SK-N-SH treated with all-trans-retinoic acid at 6 μM for 48 hours (cell line): Measurements from ENCODE around the gene AP1S1.

Experiments
- CREB5 ChIP-seq: fragments of 250-450 bp; sonication (Bioruptor Pico); IDR thresholded peaks from 2 replicates; pipeline ENCODE4 v1.5.1; 2020; ENCODE audit warnings: low read depth, mild to moderate bottlenecking, moderate library complexity
- GLIS3 ChIP-seq: fragments of 250-450 bp; sonication (Bioruptor Pico); IDR thresholded peaks from 2 replicates; pipeline ENCODE4 v1.5.0; 2020; ENCODE audit warnings: mild to moderate bottlenecking, moderate library complexity
- RARB ChIP-seq: fragments of 250-450 bp; sonication (Bioruptor Pico); IDR thresholded peaks from 2 replicates; pipeline ENCODE4 v1.8.0; 2021; ENCODE audit warnings: mild to moderate bottlenecking, moderate library complexity
- SNAI2 ChIP-seq: fragments of 250-450 bp; sonication (Bioruptor Pico); IDR thresholded peaks from 2 replicates; pipeline ENCODE4 v1.5.0; 2020; ENCODE audit warnings: mild to moderate bottlenecking, moderate library complexity
- TOX ChIP-seq: fragments of 250-450 bp; sonication (Bioruptor Pico); IDR thresholded peaks from 2 replicates; pipeline ENCODE4 v1.8.0; 2021; ENCODE audit warnings: mild to moderate bottlenecking, moderate library complexity, borderline replicate concordance
- ZFP3 ChIP-seq: fragments of 250-450 bp; sonication (Bioruptor Pico); IDR thresholded peaks from 2 replicates; pipeline ENCODE4 v1.5.0; 2020; ENCODE audit warnings: mild to moderate bottlenecking, moderate library complexity
- ZNF565 ChIP-seq: fragments of 450-650 bp; formaldehyde crosslinking; conservative IDR thresholded peaks from 2 replicates; pipeline ENCODE4 v1.5.0; 2020; ENCODE audit warnings: low read depth, mild to moderate bottlenecking, moderate library complexity
- TF ChIP-seq, protein P1 (sequence below): fragments of 250-450 bp; sonication (Bioruptor Pico); IDR thresholded peaks from 2 replicates; pipeline ENCODE4 v1.5.0; 2020; ENCODE audit warnings: mild to moderate bottlenecking, moderate library complexity

GRCh38 chr7:101169838-101170551 lies 15.7 kb downstream of the AP1S1 start:
- TF ChIP-seq SNAI2 (no peak), TOX (CRISPR knock-in tag) (no peak), GLIS3 (CRISPR knock-in tag) (no peak), ZNF565 (CRISPR knock-in tag) (no peak), RARB (CRISPR knock-in tag) (no peak), ZFP3 (CRISPR knock-in tag) (no peak), CREB5 (no peak)
- TF ChIP-seq, protein P1, sequence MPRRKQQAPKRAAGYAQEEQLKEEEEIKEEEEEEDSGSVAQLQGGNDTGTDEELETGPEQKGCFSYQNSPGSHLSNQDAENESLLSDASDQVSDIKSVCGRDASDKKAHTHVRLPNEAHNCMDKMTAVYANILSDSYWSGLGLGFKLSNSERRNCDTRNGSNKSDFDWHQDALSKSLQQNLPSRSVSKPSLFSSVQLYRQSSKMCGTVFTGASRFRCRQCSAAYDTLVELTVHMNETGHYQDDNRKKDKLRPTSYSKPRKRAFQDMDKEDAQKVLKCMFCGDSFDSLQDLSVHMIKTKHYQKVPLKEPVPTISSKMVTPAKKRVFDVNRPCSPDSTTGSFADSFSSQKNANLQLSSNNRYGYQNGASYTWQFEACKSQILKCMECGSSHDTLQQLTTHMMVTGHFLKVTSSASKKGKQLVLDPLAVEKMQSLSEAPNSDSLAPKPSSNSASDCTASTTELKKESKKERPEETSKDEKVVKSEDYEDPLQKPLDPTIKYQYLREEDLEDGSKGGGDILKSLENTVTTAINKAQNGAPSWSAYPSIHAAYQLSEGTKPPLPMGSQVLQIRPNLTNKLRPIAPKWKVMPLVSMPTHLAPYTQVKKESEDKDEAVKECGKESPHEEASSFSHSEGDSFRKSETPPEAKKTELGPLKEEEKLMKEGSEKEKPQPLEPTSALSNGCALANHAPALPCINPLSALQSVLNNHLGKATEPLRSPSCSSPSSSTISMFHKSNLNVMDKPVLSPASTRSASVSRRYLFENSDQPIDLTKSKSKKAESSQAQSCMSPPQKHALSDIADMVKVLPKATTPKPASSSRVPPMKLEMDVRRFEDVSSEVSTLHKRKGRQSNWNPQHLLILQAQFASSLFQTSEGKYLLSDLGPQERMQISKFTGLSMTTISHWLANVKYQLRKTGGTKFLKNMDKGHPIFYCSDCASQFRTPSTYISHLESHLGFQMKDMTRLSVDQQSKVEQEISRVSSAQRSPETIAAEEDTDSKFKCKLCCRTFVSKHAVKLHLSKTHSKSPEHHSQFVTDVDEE (CRISPR knock-in tag), result no peak
